Measurements from ENCODE around the gene SNX7.

SNX7 gene

DNA sequence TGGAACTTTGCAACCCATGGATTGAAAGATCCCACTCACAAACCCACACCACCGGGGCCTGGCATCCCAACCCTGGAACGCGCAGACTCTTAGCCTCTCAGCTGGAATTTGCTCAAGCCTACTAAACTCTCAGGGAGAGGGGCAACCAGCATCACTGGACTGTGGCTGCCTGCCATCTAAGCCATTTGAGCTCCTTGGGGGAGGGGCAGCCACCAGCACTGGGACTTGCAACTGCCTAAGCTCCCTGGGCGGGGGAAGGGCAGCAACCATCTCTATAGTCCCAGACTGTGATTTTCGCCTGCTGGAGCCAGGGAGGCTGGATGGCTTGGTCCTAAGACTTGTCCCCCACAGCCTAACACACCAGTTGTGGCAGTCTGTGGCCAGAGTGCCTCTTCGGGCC, 122.3 kb downstream of the SNX7 start:
- no peak for DNase-seq

DNA sequence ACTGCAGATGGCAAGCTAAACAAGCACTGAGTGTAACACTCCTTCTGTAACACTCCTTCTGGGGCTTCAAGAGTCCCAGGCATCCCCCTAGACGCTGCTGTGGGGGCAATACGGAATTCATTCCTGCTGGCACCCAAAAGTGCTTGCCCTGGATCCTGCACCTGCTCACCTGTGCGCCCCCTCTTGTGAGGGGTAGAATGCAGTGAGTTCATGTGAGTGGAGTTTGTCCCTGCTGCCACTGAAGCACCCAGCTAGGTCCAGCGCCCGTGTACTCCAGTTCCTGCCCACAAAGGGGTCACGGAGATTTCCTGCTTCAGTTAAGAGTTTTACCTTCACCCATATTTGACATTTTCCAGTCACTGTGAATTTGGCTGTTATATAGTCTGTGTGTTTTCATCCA, 130.0 kb downstream of the SNX7 start:
- no peak for DNase-seq

DNA sequence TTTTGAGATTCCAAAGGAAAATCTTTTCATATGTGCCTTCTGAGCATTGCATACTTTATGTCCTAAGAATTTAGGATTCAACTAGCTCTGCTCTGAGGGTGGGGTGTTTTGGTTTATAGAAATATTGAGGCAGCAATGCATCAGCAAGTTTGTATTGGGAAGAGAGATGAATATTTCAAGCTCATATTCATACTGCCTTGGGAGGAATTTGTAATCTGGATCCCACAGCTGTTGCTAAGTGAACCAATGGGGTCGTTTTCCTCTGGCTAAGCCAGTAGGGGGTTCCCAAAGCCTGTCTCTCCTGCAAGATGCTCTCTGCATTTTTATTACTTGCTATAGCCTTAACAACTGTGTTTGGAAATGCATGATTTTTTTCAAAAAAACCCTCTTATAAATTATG, 130.6 kb downstream of the SNX7 start:
- DNase-seq = no peak

DNA sequence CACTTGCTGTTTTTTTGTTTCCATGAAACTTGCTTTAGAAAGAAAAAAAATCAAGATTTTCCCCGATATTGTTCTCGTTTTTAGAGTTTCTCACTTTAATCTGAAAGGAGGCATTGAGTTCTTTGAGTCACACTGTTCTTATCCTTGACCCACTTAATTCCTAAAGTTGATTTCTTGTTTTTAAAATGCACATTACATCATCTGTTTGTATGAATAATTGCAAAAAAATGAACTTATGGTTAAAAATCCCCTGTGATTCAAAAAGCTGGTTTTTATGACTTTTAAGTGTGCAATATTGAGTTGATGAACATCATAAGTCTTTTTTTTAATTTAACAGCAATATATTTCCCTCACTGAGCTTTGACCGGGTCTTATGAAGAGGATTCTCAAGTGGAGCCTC, 131.6 kb downstream of the SNX7 start:
- no peak for DNase-seq

DNA sequence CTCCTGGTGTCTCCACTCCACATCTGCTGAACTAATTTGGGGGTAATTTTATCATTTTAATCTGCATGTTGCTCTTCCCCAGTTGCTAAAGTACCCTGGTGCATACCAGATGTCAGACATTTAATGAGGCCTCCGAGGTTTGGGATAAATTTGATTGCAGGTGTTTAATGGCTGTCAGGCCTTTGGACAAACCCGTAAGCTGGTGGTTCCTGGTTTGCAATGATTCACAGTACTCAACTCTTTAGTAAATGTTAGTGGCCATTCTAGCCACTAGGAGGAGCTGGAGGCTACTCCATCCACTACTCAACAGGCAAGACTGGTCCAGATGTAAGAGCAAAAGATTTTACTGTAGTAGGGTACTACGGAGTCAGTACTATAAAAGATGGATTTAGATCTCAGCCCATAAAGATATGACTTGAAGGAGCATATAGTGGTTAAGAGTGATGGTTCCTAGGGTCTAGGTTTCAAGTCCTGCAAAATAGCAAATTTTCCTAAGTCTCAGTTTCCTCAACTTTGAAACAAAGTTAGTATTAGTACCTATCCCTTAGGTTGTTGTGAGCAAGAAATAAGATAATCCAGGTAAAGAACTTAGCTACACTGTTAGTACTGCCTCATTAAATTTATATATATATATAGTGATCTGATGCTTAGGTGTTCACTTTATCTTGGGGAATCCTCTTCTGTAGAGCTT, 132.8 kb downstream of the SNX7 start:
- peak; percentile 45 for DNase-seq

DNA sequence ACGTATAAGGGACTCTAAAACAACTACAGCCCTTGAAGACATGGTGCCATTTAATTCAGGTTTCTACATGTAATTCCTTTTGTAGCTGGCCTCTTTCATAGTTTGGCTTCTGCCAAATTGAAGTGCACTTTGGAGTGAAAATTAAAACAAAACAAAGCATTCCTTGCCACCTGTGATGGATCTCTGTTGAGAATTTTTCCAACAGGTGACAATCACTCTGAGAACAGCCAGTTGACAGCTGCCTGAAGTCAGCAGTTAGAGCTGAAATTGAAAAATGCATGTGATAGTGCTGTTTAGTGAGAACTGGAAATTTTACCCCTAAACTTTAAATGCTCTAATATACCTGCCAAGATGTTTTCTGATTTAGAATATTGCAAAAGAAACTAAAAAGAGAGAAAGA, 134.5 kb downstream of the SNX7 start:
- no peak for DNase-seq

DNA sequence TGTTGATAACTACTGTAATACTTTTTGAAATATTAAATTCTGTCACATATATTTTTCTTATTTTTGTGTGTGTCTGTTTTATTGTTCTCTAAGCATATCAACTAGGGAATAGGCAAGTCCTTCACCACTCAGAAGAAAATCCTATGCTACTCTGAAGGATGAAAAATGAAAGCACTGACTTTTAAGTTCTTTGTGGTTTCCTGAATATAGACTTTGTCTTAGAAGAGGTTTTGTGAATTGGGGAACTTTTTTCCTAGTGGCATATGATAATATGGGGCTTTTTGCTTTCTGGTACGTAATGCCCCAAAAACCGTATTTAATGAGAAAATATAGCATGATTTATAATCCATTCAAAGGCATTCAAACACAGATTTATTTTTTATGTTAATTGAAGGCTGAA, 136.0 kb downstream of the SNX7 start:
- no peak for DNase-seq

All from CD4-positive, alpha-beta T cell treated with Interleukin-15 for 1 hour (primary cell).